ENCODE measurements around the gene ADGRL1.
"Not testable (repeated sequence)": the region's sequence is repeated elsewhere in the genome, so short reads cannot be mapped to it uniquely, and the experiment has no call there.

- TF ChIP-seq CTCF (IDR thresholded peaks at IDR 0.05 in 2 of 3, conservative IDR thresholded peaks at IDR 0.05 in 1 of 3; ENCODE audit: borderline replicate concordance in 1 of 3, insufficient read depth in 1 of 3, low read depth in 2 of 3, low read length in 2 of 3); POLR2AphosphoS5 (IDR thresholded peaks at IDR 0.05; ENCODE audit: low read depth, low read length); POLR2A (IDR thresholded peaks at IDR 0.05; ENCODE audit: borderline replicate concordance, extremely low read depth, insufficient read depth, insufficient read length); SIN3A (IDR thresholded peaks at IDR 0.05; ENCODE audit: low read depth); EZH2 (IDR thresholded peaks at IDR 0.05); CEBPB (IDR thresholded peaks at IDR 0.05; ENCODE audit: low read depth); YY1 (IDR thresholded peaks at IDR 0.05; ENCODE audit: extremely low read depth, insufficient replicate concordance, low read depth, low read length); RAD21 (IDR thresholded peaks at IDR 0.05; ENCODE audit: low read depth): not testable (repeated sequence)
These were observed 20.3 kb downstream of the ADGRL1 start for GRCh38 chr19:14185691-14186090.
